A549 (cell line): ENCODE data around the gene CRYBG3.

Experiments used
- CBX2 ChIP-seq: fragments of 200-600 bp; sonication (generic); IDR thresholded peaks from 2 replicates; pipeline ENCODE4 v1.6.1; 2016; ENCODE audit warnings: low read depth, mild to moderate bottlenecking, borderline replicate concordance
- CEBPB ChIP-seq, 2 experiments: fragments of >200 bp in 1 of 2; sonication (Bioruptor Twin) in 1 of 2; formaldehyde crosslinking in 1 of 2; IDR thresholded peaks; 2 replicates each; pipeline ENCODE4 v1.6.1; 2012 to 2016
- CHD2 ChIP-seq: fragments of 150-350 bp; IDR thresholded peaks from 2 replicates; pipeline ENCODE4 v1.6.1; 2014; ENCODE audit warnings: low read length; ENCODE audit not compliant: partially characterized antibody
- CHD4 ChIP-seq: fragments of 200-600 bp; sonication (generic); IDR thresholded peaks from 2 replicates; pipeline ENCODE4 v1.6.1; 2016; ENCODE audit warnings: antibody characterized with exemption, mild to moderate bottlenecking, borderline replicate concordance
- MYC ChIP-seq: IDR thresholded peaks from 2 replicates; pipeline ENCODE4 v1.6.1; 2012; ENCODE audit warnings: mild to moderate bottlenecking, inconsistent platforms, low read length, improper control_type of control experiment, borderline replicate concordance
- POLR2A ChIP-seq: IDR thresholded peaks from 2 replicates; pipeline ENCODE4 v1.6.1; 2012; ENCODE audit warnings: mild to moderate bottlenecking, low read length
- RAD21 ChIP-seq, 2 experiments: fragments of >200 bp in 1 of 2; sonication (Bioruptor Twin) in 1 of 2; formaldehyde crosslinking in 1 of 2; IDR thresholded peaks in 1 of 2; conservative IDR thresholded peaks in 1 of 2; 2 replicates in 1 of 2; 3 replicates in 1 of 2; pipeline ENCODE4 v1.6.1; 2012 to 2018; ENCODE audit warnings: inconsistent platforms in 1 of 2
- RFX5 ChIP-seq: fragments of 450-650 bp; IDR thresholded peaks from 2 replicates; pipeline ENCODE4 v1.7.1; 2014; ENCODE audit warnings: antibody characterized with exemption, mild to moderate bottlenecking, moderate library complexity
- TF ChIP-seq, protein P1 (sequence below): fragments of 450-650 bp; IDR thresholded peaks from 2 replicates; pipeline ENCODE4 v1.6.1; 2014; ENCODE audit warnings: antibody characterized with exemption
- TF ChIP-seq, protein P2 (sequence below): fragments of 250-450 bp; sonication (Bioruptor Pico); IDR thresholded peaks from 2 replicates; pipeline ENCODE4 v1.5.0; 2020; ENCODE audit warnings: low read depth, mild to moderate bottlenecking, moderate library complexity
- TF ChIP-seq, protein P3 (sequence below): fragments of >200 bp; sonication (Bioruptor Twin); formaldehyde crosslinking; IDR thresholded peaks from 3 replicates; pipeline ENCODE4 v1.5.1; 2016

DNA sequence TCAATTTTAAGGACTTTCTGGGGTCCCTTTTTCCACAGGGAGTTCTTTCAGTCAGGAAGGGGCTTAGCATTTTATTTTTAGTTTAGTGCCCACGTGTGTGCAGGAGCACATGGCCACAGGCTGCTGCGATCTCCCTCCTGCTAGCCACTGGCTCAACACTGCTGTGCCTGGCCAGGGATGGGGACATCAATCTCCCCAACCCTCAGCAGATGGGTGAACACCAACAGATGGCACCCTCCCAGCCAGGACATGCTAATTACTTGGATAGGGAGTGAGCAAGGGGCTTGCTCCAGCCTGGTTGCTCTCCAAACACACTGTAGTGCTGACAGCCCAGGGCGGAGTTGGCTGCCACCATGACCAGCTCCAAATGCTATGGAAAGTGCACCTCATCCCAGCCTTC is 157.8 kb downstream of the CRYBG3 start:
- TF ChIP-seq CHD2 (no peak), CBX2 (no peak), CHD4 (no peak), CEBPB (IDR thresholded peaks at IDR 0.05) (no peak), MYC (no peak), POLR2A (no peak), RFX5 (no peak), RAD21 (conservative IDR thresholded peaks at IDR 0.05 in 1 of 2, IDR thresholded peaks at IDR 0.05 in 1 of 2) (no peak)
- TF ChIP-seq, protein P1, sequence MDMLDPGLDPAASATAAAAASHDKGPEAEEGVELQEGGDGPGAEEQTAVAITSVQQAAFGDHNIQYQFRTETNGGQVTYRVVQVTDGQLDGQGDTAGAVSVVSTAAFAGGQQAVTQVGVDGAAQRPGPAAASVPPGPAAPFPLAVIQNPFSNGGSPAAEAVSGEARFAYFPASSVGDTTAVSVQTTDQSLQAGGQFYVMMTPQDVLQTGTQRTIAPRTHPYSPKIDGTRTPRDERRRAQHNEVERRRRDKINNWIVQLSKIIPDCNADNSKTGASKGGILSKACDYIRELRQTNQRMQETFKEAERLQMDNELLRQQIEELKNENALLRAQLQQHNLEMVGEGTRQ: no peak
- TF ChIP-seq, protein P2, sequence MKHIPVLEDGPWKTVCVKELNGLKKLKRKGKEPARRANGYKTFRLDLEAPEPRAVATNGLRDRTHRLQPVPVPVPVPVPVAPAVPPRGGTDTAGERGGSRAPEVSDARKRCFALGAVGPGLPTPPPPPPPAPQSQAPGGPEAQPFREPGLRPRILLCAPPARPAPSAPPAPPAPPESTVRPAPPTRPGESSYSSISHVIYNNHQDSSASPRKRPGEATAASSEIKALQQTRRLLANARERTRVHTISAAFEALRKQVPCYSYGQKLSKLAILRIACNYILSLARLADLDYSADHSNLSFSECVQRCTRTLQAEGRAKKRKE (CRISPR knock-in tag): no peak
- TF ChIP-seq, protein P3, sequence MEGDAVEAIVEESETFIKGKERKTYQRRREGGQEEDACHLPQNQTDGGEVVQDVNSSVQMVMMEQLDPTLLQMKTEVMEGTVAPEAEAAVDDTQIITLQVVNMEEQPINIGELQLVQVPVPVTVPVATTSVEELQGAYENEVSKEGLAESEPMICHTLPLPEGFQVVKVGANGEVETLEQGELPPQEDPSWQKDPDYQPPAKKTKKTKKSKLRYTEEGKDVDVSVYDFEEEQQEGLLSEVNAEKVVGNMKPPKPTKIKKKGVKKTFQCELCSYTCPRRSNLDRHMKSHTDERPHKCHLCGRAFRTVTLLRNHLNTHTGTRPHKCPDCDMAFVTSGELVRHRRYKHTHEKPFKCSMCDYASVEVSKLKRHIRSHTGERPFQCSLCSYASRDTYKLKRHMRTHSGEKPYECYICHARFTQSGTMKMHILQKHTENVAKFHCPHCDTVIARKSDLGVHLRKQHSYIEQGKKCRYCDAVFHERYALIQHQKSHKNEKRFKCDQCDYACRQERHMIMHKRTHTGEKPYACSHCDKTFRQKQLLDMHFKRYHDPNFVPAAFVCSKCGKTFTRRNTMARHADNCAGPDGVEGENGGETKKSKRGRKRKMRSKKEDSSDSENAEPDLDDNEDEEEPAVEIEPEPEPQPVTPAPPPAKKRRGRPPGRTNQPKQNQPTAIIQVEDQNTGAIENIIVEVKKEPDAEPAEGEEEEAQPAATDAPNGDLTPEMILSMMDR: no peak
